K562 (cell line): Measurements from ENCODE around the gene ADAMTS6. TPM values are rescaled to one million over a fixed set of nuclear protein-coding genes. Genes with fewer than 3 reads are reported as not detected.

Source experiments
- ATAC-seq: fragments of 200-7000 bp; cut with Tn5 transposase; 3 replicates; pipeline ENCODE4 v1.9.1; 2020; ENCODE audit warnings: moderate library complexity
- BruUV-seq: library from RNA; stranded (reverse); fragments of 400-500 nt; replicated peaks from 2 replicates; lab custom pipeline; 2021; lab: Mats Ljungman, UMichigan
- CTCF ChIA-PET: fragments of 300-600 bp; formaldehyde crosslinking; extraction: SDS; loops from one replicate; lab custom pipeline; 2021; ENCODE audit warnings: low intra/inter-chr PET ratio; lab: Yijun Ruan, JAX
- POLR2A ChIA-PET: fragments of 300-600, 350-650 bp; sonication (Branson Sonifier 250); formaldehyde crosslinking; extraction: SDS; loops from one replicate; lab custom pipeline; 2021; ENCODE audit warnings: antibody characterized with exemption, inconsistent platforms; lab: Yijun Ruan, JAX
- DNase-seq, 4 experiments: peaks; one replicate each; pipeline versions ENCODE4 v3.0.0 to v3.0.0-alpha.2; 2011 to 2018; ENCODE audit warnings: low spot score in 3 of 4, mixed read lengths in 3 of 4; ENCODE audit errors: extremely low read depth in 1 of 4
- FAIRE-seq: peaks from 2 replicates; lab custom pipeline; 2011; peaks lifted over from hg19 to GRCh38; lab: Jason Lieb, UNC
- H2AFZ ChIP-seq: 2 replicates; pipeline ENCODE4 v1.6.0; 2011; ENCODE audit warnings: low read depth, low read length, control low read depth, inconsistent platforms
- H3K27ac ChIP-seq: fragments of 200-600 bp; 3 replicates; pipeline ENCODE4 v1.8.0; 2011; ENCODE audit warnings: low read depth, mild to moderate bottlenecking, control low read depth, inconsistent platforms, low read length, moderate library complexity, mixed read lengths; ENCODE audit errors: extremely low read depth
- H3K27me3 ChIP-seq, 2 experiments: fragments of 300-600 bp in 1 of 2; 2 replicates in 1 of 2; 3 replicates in 1 of 2; pipeline versions ENCODE4 v1.6.0 to v1.8.0; 2011; ENCODE audit warnings: inconsistent platforms in 2 of 2, low read length in 2 of 2, mild to moderate bottlenecking in 1 of 2, mixed read lengths in 1 of 2, moderate library complexity in 1 of 2; ENCODE audit not compliant: control insufficient read depth in 2 of 2, insufficient read depth in 2 of 2
- H3K36me3 ChIP-seq: fragments of 300-600 bp; 3 replicates; pipeline ENCODE4 v1.8.0; 2011; ENCODE audit warnings: mild to moderate bottlenecking, low read length, inconsistent platforms; ENCODE audit not compliant: control insufficient read depth, insufficient read depth
- H3K4me1 ChIP-seq, 2 experiments: fragments of 200-600 bp in 1 of 2; replicated peaks in 1 of 2; 2 replicates in 1 of 2; 3 replicates in 1 of 2; pipeline versions ENCODE4 v1.5.1 to v1.8.0; 2011; ENCODE audit warnings: inconsistent platforms in 2 of 2, low read length in 2 of 2, mild to moderate bottlenecking in 1 of 2, mixed read lengths in 1 of 2, moderate library complexity in 1 of 2; ENCODE audit not compliant: control insufficient read depth in 2 of 2, insufficient read depth in 2 of 2
- H3K4me2 ChIP-seq: 2 replicates; pipeline ENCODE4 v1.6.1; 2011; ENCODE audit warnings: low read length, control low read depth, inconsistent platforms, mixed read lengths; ENCODE audit not compliant: insufficient read depth
- H3K4me3 ChIP-seq: fragments of 200-600 bp; sonication (generic), shearing (Covaris generic); 2 replicates; pipeline ENCODE4 v1.5.1; 2016; ENCODE audit warnings: control low read depth, inconsistent platforms
- H3K79me2 ChIP-seq: fragments of 200-600 bp; 3 replicates; pipeline ENCODE4 v1.8.0; 2011; ENCODE audit warnings: low read length, inconsistent platforms; ENCODE audit not compliant: control insufficient read depth, insufficient read depth
- H3K9ac ChIP-seq, 2 experiments: 2 replicates each; pipeline versions ENCODE4 v1.6.0 to v1.6.1; 2011; ENCODE audit warnings: low read depth in 2 of 2, low read length in 2 of 2, control low read depth in 1 of 2, inconsistent platforms in 1 of 2, mild to moderate bottlenecking in 1 of 2, mixed read lengths in 1 of 2; ENCODE audit not compliant: insufficient read depth in 1 of 2
- H3K9me1 ChIP-seq: one replicate; pipeline ENCODE4 v1.6.0; 2011; ENCODE audit warnings: inconsistent platforms, mild to moderate bottlenecking, low read length, moderate library complexity; ENCODE audit not compliant: control insufficient read depth, insufficient read depth
- H3K9me3 ChIP-seq: replicated peaks from 2 replicates; pipeline ENCODE4 v1.5.1; 2011; ENCODE audit warnings: low read depth, low read length, inconsistent platforms; ENCODE audit not compliant: control insufficient read depth, insufficient read depth
- H4K20me1 ChIP-seq: replicated peaks from 2 replicates; pipeline ENCODE4 v1.6.1; 2011; ENCODE audit warnings: low read length, inconsistent platforms, mixed read lengths; ENCODE audit not compliant: control insufficient read depth, insufficient read depth
- CBX1 ChIP-seq: sonication (generic); IDR thresholded peaks from 2 replicates; pipeline ENCODE4 v1.6.1; 2016; ENCODE audit warnings: antibody characterized with exemption, low read depth, mild to moderate bottlenecking
- HCFC1 ChIP-seq: IDR thresholded peaks from 2 replicates; pipeline ENCODE4 v1.6.1; 2012; ENCODE audit warnings: low read depth, low read length, improper control_type of control experiment
- MCM7 ChIP-seq, 2 experiments: fragments of 450-650 bp; IDR thresholded peaks; 2 replicates each; pipeline ENCODE4 v1.6.1; 2016 to 2018
- MYNN ChIP-seq, 2 experiments: sonication (generic); formaldehyde crosslinking in 1 of 2; IDR thresholded peaks; 2 replicates each; pipeline versions ENCODE4 v1.5.0 to v1.6.1; 2016 to 2020; ENCODE audit warnings: antibody characterized with exemption in 1 of 2, missing genetic modification reagents in 1 of 2
- NR1H2 ChIP-seq: sonication (generic); formaldehyde crosslinking; IDR thresholded peaks from 2 replicates; pipeline ENCODE4 v1.4.0; 2020; ENCODE audit warnings: mild to moderate bottlenecking, missing genetic modification reagents
- OTX1 ChIP-seq: fragments of 450-650 bp; formaldehyde crosslinking; IDR thresholded peaks from 2 replicates; pipeline ENCODE4 v1.4.0; 2022; ENCODE audit warnings: mild to moderate bottlenecking
- SIN3A ChIP-seq, 2 experiments: fragments of 150-350 bp in 1 of 2; IDR thresholded peaks; 2 replicates each; pipeline ENCODE4 v1.6.1; 2011 to 2016; ENCODE audit warnings: borderline replicate concordance in 2 of 2, low read depth in 2 of 2, low read length in 2 of 2, mild to moderate bottlenecking in 2 of 2, moderate library complexity in 2 of 2; ENCODE audit not compliant: control insufficient read depth in 1 of 2
- SRSF3 ChIP-seq: fragments of 200-400 bp; formaldehyde crosslinking; IDR thresholded peaks from 2 replicates; pipeline ENCODE4 v1.6.1; 2016; ENCODE audit warnings: mild to moderate bottlenecking, low read length, moderate library complexity; ENCODE audit not compliant: insufficient read depth
- TBP ChIP-seq: optimal IDR thresholded peaks from 2 replicates; pipeline ENCODE3; 2011; ENCODE audit warnings: low read depth, low read length, improper control_type of control experiment
- WHSC1 ChIP-seq: IDR thresholded peaks from one replicate; pipeline ENCODE4 v1.6.1; 2012; ENCODE audit warnings: low read length, control low read depth, inconsistent platforms
- ZNF174 ChIP-seq: fragments of 250-450 bp; sonication (Bioruptor Pico); IDR thresholded peaks from 2 replicates; pipeline ENCODE4 v1.4.0; 2020; ENCODE audit warnings: mild to moderate bottlenecking
- WGBS: fragments of 100-300 bp; shearing (Covaris generic); methylation state at CpG from one replicate; pipeline ENCODE4 v1.1.6; 2016; ENCODE audit warnings: low coverage, mixed read lengths; ENCODE audit not compliant: insufficient coverage; ENCODE audit errors: missing lambda C conversion rate; 5-methylcytosine and 5-hydroxymethylcytosine counted together
- in situ Hi-C: fragments of 300-500 bp; cut with MboI; formaldehyde crosslinking; loops from 4 replicates; pipeline ENCODE4 v1.15.0; 2018; ENCODE audit warnings: inconsistent platforms, mixed read lengths
- intact Hi-C: fragments of 100-400 bp; cut with micrococcal nuclease; formaldehyde crosslinking; loops from 2 replicates; pipeline ENCODE4 v1.14.2; 2022
- polyA plus RNA-seq, 8 experiments: library from polyadenylated mRNA; depleted of rRNA in 4 of 8; stranded (reverse) in 5 of 8; unstranded in 3 of 8; fragments of >200 nt; fragmentation: Nextera tagmentation in 2 of 8; fragmentation: Illumina TruSeq in 1 of 8; extraction: Ambion mirVana in 2 of 8; extraction: Trizol in 1 of 8; gene quantifications; 2 replicates each; pipeline versions ENCODE4 v1.2.1 to v1.2.3, GENCODE V29; 2011 to 2014; ENCODE audit warnings: inconsistent platforms in 1 of 8, missing spikeins in 1 of 8
- total RNA-seq, 7 experiments: library from RNA; depleted of rRNA in 6 of 7; stranded (reverse); fragments of >200 nt in 6 of 7; fragmentation: Illumina TruSeq in 2 of 7; extraction: Trizol in 2 of 7; gene quantifications; 2 replicates each; pipeline versions ENCODE4 v1.2.1 to v1.2.3, GENCODE V29; 2011 to 2021; ENCODE audit warnings: low replicate concordance in 1 of 7

Gene ADAMTS6
- total and polyA plus RNA-seq, 9 of the 15 experiments (the other 6 are each of a cell fraction or from before 2014, with no cell fraction given) = 0.57 to 5.3 (median 1.5) TPM

GRCh38 chr5:65150599-65151304 lies 331.0 kb downstream of the ADAMTS6 start:
- no peaks in the 10 kb centered on the region for H3K9me1 ChIP-seq
- CTCF ChIA-PET = no interaction called here
- BruUV-seq = no TSS peak

DNA sequence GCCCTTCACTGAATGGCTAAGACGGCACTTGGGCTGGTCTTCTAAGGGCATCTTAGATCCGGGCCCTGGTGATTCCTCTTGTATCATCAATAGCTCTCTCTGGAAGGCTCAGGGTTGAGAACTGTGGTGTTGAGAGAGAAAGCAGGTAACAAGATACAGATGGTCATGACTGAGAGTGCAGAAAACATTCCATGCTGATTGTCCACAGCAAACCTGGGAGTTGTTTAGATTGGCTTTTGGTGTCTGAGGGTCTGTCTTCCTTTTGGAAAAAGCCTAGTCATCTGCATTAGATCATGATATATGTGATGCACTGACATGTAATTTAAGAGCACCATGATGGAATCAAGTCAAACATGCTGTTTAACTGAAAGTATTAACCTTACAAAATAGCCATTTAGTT lies 331.9 kb downstream of the ADAMTS6 start:
- Histone ChIP-seq H3K9ac (no peak overlapping the region), H3K4me1 (no peaks in the 10 kb centered on the region), H3K27me3 (no peaks in the 10 kb centered on the region)
- no peak for TF ChIP-seq OTX1 (CRISPR knock-in tag)
- no peak for TF ChIP-seq SRSF3
- TF ChIP-seq, all 486 proteins: peak for 0
- Histone ChIP-seq H3K9me1 (no peaks in the 10 kb centered on the region), H3K4me3 (no peak overlapping the region), H2AFZ (no peak overlapping the region), H3K9me3 (no peaks in the 10 kb centered on the region), H4K20me1 (no peaks in the 10 kb centered on the region), H3K27ac (no peak overlapping the region), H3K79me2 (no peaks in the 10 kb centered on the region), H3K4me2 (no peak overlapping the region), H3K36me3 (no peaks in the 10 kb centered on the region)
- in situ Hi-C loops = no loop called here
- 14% methylated on average over 2 of the region's 2 CpGs for WGBS
- DNase-seq (no peak), ATAC-seq (no peak), FAIRE-seq (no peak)
- no TSS peak for BruUV-seq
- ChIA-PET CTCF (no interaction called here), POLR2A (interaction anchor here (0.6 kb wide), 1 partner anchor 101 kb away, joined by 3 read pairs; no protein-coding TSS in a partner anchor)
- intact Hi-C loops = no loop called here

More at GRCh38 chr5:65150599-65151304, 331.0 kb downstream of the ADAMTS6 start:
- FAIRE-seq (no peak), ATAC-seq (no peak), DNase-seq (no peak)
- no peak for TF ChIP-seq MYNN (IDR thresholded peaks at IDR 0.05)
- no peak for TF ChIP-seq MYNN (CRISPR knock-in tag; IDR thresholded peaks at IDR 0.05)
- TF ChIP-seq MCM7 (IDR thresholded peaks at IDR 0.05) = no peak
- TF ChIP-seq ZNF174 (CRISPR knock-in tag) = no peak
- TF ChIP-seq HCFC1 = no peak
- no peak for TF ChIP-seq CBX1
- no peak for TF ChIP-seq WHSC1
- no peak for TF ChIP-seq TBP
- no peak for TF ChIP-seq NR1H2
- no peak for TF ChIP-seq SIN3A (IDR thresholded peaks at IDR 0.05; ENCODE audit: borderline replicate concordance in 2 of 2, control insufficient read depth in 1 of 2, low read depth in 2 of 2, low read length in 2 of 2)
- Histone ChIP-seq H3K4me2 (no peak overlapping the region), H3K79me2 (no peaks in the 10 kb centered on the region), H3K36me3 (no peaks in the 10 kb centered on the region), H2AFZ (no peak overlapping the region), H3K4me1 (no peaks in the 10 kb centered on the region), H3K9ac (no peak overlapping the region), H3K9me3 (no peaks in the 10 kb centered on the region), H3K27me3 (no peaks in the 10 kb centered on the region), H3K27ac (no peak overlapping the region), H4K20me1 (no peaks in the 10 kb centered on the region), H3K4me3 (no peak overlapping the region)
- POLR2A ChIA-PET = no interaction called here
- intact Hi-C loops = no loop called here
- in situ Hi-C loops = no loop called here
- 24% methylated on average over 6 of the region's 6 CpGs for WGBS
